GM19240 (cell line): Measurements from ENCODE around the gene CASP7.

ENCODE experiments used
- DNase-seq: peaks from one replicate; pipeline ENCODE4 v3.0.0; 2011; ENCODE audit warnings: low spot score; ENCODE audit not compliant: insufficient read length

The CASP7 gene

GRCh38 chr10:113712024-113712423 is 32.3 kb downstream of the CASP7 start:
- no peak for DNase-seq

GRCh38 chr10:113712755-113713639 is 33.3 kb downstream of the CASP7 start:
- DNase-seq: no peak

GRCh38 chr10:113713640-113713982 is 33.9 kb downstream of the CASP7 start:
- no peak for DNase-seq

- no peak for DNase-seq
These were observed 36.6 kb downstream of the CASP7 start for GRCh38 chr10:113716109-113716910.

GRCh38 chr10:113718969-113719822 is 39.5 kb downstream of the CASP7 start:
- no peak for DNase-seq

DNA sequence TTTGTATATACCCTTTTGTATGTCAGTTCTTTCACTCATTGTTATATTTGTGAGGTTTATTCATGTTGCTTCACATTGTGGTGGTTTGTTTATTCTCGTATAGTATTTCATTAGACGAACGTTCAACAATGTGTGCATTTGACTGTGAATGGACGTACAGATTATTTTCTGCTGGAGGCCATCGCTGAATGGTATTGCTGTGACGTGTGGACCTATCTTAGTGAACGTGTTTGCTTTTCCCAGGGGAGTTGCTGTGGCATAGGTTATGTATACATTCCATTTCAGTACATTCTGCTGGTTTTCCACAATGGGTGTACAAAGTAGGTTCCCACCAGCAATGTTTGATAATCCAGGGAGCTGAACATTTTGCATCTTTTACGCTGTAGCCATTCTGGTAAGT is 40.7 kb downstream of the CASP7 start:
- DNase-seq: no peak

DNA sequence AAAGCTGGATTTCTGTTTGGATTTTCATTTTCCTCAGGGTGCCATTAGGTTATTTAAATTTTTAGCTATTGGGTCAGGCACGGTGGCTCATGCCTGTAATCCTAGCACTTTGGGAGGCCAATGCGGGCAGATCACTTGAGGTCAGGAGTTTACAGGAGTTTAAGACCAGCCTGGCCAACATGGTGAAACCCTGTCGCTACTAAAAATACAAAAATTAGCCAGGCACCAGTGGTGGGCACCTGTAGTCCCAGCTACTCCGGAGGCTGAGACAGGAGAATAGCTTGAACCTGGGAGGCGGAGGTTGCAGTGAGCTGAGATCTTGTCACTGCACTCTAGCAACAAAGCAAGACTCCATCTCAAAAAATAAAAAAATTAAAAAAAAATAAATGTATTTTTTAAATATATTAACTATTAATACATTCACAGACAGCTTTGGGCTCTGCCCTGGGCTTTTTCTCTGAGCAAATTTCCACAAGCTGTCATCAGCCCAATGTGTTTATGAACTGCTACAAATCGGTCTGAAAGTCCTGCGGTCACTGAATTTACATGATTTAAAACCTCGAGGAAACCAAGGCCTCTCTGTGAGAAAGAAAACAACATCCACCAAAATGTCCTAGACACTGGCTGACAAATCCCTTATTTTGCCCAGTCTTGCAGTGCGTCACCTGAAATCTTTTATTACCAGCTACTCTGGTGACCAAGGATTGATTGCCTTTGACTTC is 52.6 kb downstream of the CASP7 start:
- DNase-seq: no peak

DNA sequence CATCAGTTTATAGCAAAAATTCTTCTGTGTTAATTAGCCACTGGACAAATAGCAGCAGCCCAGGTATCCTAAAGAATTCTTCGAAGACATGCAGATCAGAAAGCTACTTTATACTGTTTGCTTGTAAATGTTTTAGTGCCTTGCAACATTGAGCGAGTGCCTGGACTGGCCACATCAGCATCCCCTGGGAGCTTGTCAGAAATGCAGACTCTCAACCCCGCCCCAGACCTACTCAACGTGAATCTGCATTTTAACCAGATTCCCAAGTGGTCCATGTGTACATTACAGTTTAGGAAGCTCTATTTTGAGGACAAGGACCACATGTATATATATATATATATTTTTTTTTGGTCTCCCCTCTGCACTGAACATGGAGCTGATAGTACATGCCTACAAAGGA is 53.3 kb downstream of the CASP7 start:
- DNase-seq: no peak

- DNase-seq: no peak
These were observed 53.9 kb downstream of the CASP7 start for GRCh38 chr10:113733635-113734034.

- no peak for DNase-seq
These were observed 56.2 kb downstream of the CASP7 start for GRCh38 chr10:113735913-113736312.

- DNase-seq: no peak
These were observed 56.9 kb downstream of the CASP7 start for GRCh38 chr10:113736576-113736975.

DNA sequence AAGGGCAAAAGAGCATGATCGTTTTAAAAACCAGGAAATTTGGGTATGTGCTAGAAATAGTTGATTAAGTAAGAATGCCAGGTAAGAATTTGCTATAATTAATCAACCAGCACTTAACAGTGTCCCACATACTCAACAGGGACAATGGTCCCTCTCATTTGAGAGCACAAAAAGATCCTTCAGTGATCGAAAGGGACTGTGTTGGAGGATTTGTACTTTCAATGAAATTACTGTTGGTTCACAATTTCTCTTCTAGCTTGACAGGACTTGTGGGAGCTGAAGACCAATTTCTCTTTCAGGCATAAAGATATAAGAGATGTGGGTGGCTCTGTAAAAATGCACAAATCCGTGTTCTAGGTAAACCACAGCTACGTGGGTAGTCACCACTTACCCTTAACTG is 59.3 kb downstream of the CASP7 start:
- no peak for DNase-seq

- DNase-seq: no peak
These were observed 59.9 kb downstream of the CASP7 start for GRCh38 chr10:113739577-113739976.

DNA sequence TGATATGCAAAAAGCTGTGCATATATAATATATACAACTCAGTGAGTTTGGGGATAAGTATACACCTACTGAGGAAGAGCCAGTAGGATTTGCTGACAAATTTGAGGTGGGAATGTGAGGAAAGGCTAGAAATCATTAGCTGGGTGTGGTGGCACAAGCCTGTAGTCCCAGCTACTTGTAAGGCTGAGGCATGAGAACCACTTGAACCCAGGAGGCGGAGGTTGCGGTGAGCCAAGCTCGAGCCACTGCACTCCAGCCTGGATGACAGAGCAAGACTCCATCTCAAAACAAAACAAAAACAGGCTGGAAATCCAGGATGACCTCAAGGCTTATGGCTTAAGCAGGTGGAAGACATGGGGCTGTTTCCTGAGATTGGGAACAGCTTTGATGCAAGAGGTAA is 61.1 kb downstream of the CASP7 start:
- no peak for DNase-seq

DNA sequence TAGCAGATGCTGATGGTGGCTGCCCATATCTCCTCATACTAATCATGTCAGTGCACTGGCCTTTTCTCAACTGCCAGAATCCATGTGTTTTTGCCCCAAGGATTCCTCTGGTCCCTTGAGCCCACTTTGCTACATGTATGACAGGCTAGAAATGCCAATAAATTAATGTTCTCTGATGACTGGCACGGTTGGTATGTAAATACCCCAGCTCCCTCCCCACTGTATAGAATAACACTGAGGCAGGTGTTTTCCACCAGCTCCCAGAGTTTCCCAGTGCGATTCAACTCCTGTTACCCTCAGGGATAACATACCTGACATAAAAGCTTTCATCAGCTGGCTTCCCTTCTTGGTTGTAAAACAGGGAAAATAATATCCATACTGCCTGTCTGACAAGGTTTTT is 62.8 kb downstream of the CASP7 start:
- DNase-seq: no peak

GRCh38 chr10:113743594-113743993 is 63.9 kb downstream of the CASP7 start:
- DNase-seq: no peak

- DNase-seq: no peak
These were observed 65.7 kb downstream of the CASP7 start for GRCh38 chr10:113745374-113745773.

DNA sequence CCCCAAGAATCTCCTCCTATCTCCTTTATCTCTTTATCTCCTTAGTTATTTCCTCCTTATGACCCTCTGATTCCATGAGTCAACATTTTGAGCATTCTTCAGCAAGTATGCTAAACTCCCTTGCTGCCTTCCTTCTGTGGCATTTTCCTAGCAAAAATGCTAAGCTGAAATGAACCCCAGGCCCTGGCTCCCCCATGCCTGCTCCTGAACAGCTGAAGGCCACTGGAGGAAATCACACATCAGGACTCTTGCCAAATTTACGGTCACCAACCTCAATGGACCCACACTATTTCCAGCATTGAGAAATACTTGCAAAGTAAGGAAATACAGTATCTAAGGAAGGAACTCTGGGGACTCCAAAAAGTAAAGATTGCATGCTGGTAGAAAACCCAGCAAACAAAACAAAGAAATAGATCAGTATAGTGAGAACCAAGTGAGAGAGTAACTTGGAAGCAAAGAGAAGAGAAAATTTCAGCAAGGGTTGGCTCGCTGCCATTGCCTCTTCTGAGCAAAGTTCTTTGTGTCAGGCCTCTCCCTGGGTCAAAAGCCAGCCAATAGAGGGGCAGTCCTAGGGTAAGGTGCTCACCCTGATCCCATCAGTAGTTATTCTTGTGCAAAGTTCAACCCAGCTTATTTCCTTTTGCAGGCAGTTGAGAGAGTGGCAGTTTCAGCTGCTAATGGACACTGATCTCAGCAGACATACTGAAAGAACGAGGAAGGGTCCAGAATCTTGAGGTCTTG is 66.7 kb downstream of the CASP7 start:
- no peak for DNase-seq

- DNase-seq: no peak
These were observed 71.5 kb downstream of the CASP7 start, which contains the start of gene PLEKHS1 for GRCh38 chr10:113751181-113751732. PLEKHS1 (plus strand) TSS chr10:113751682; CDS start chr10:113755278, 3,596 bp downstream.

- no peak for DNase-seq
These were observed 72.8 kb downstream of the CASP7 start for GRCh38 chr10:113752553-113752952.
